Melanocyte of skin (primary cell): Measurements from ENCODE around the gene DPP7. TPM values are rescaled to one million over a fixed set of nuclear protein-coding genes. Genes with fewer than 3 reads are reported as not detected.

Experiments
- small RNA-seq, 2 donors: library from RNA; depleted of rRNA; stranded (forward); fragments of <200 nt; gene quantifications; one replicate each; pipeline ENCODE3, GENCODE V24; 2012
- total RNA-seq, 2 donors: library from RNA; depleted of rRNA; stranded (reverse); fragments of >200 nt; gene quantifications; 2 replicates each; pipeline ENCODE4 v1.2.3, GENCODE V29; 2012

Gene DPP7
- 100 to 1,000 TPM in 1 of 2 donors, 10 to 100 TPM in 1; 90.9 to 110 TPM for total RNA-seq

GRCh38 chr9:137114613-137115393, at the start of gene DPP7:
TSS of gene DPP7 (minus strand) at chr9:137114733. CDS start at chr9:137114713, 20 bp downstream.

GRCh38 chr9:137138722-137139467, 24.4 kb upstream of the DPP7 start, which contains the start of gene GRIN1:
TSS of gene GRIN1 (plus strand) at chr9:137139154. CDS start at chr9:137139487, 333 bp downstream.

GRCh38 chr9:137086531-137087408, 27.8 kb downstream of the DPP7 start, which contains the start of gene MAN1B1:
TSS of gene MAN1B1 (plus strand) at chr9:137086985. CDS start at chr9:137087000, 15 bp downstream.

GRCh38 chr9:137077010-137077747, 37.4 kb downstream of the DPP7 start, which contains the start of gene UAP1L1:
TSS of gene UAP1L1 (plus strand) at chr9:137077517. CDS start at chr9:137077533, 16 bp downstream.

DNA sequence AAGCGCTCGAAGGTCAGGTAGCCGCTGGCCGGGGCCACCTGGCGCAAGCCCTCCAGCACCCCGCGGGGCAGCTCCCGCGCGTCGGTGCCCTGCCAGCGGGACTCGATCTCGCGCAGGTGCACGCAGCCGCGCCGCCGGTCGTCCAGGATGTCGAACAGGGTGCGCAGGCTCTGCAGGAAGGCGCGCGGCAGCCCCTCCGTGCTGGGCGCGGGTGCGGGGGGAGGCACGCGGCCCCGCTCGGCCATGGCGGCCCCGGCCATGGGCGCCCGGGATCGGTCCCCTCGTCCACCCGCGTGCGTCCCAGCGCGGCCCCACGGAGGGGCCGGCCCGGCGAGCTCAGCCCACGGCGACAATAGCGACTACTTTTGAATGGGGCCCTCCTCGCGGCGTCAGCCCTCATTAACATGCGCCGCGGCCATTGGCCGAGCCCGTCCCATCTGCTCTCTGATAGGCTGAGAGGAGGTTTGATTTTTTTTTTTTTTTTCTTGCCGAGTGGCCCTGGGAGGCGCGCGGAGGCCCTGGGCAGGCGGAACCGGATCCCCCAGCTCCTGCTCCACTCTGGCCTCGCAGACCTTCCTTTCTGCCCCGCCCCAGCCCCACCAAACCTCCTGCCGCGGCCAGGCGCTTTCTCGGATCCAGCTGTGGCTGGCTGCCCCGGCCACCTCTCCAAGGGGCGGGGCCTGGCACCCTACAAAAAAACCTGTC, 44.2 kb downstream of the DPP7 start, which contains the start of gene SAPCD2:
Gene SAPCD2, minus strand, starts transcription at position 357 of the 705 bp plus-strand sequence. Its CDS starts 97 bp downstream, at position 260.

Small RNA genes within 50 kb of the gene (small RNA-seq; reads per million reads assigned to genes)
- gene RF00153: 0 reads per million in 2 donors

Other genes starting within 250 kb of the DPP7 start
- 100 to 1,000 TPM; 181 to 217 TPM for gene EDF1, start 248.4 kb downstream of the DPP7 start, total RNA-seq
- 10 to 100 TPM; 18.9 to 27.3 TPM for gene TRAF2, start 228.2 kb downstream of the DPP7 start, total RNA-seq
- gene FBXW5, start 170.0 kb downstream of the DPP7 start, total RNA-seq: 100 to 1,000 TPM; 140 to 142 TPM
- under 1 TPM in 1 of 2 donors, not detected in 1; under 0.01 TPM for gene C8G, start 169.5 kb downstream of the DPP7 start, total RNA-seq
- not detected for gene LCN12, start 162.5 kb downstream of the DPP7 start, total RNA-seq
- not detected for gene PTGDS, start 137.2 kb downstream of the DPP7 start, total RNA-seq
- gene LCNL1, start 131.7 kb downstream of the DPP7 start, total RNA-seq: not detected
- gene PAXX, start 122.3 kb downstream of the DPP7 start, total RNA-seq: 10 to 100 TPM; 15.1 to 20.6 TPM
- gene CLIC3, start 118.2 kb downstream of the DPP7 start, total RNA-seq: not detected
- 10 to 100 TPM in 1 of 2 donors, 1 to 10 TPM in 1; 6.0 to 15.5 TPM for gene ABCA2, start 86.5 kb downstream of the DPP7 start, total RNA-seq
- not detected for gene FUT7, start 82.6 kb downstream of the DPP7 start, total RNA-seq
- 1 to 10 TPM; 4.8 to 5.7 TPM for gene NPDC1, start 68.6 kb downstream of the DPP7 start, total RNA-seq
- not detected for gene ENTPD2, start 60.7 kb downstream of the DPP7 start, total RNA-seq
- 10 to 100 TPM in 1 of 2 donors, 1 to 10 TPM in 1; 5.5 to 12.0 TPM for gene SAPCD2, start 44.2 kb downstream of the DPP7 start, total RNA-seq
- 10 to 100 TPM; 27.0 to 34.4 TPM for gene UAP1L1, start 37.2 kb downstream of the DPP7 start, total RNA-seq
- 10 to 100 TPM; 44.3 to 55.7 TPM for gene MAN1B1, start 27.7 kb downstream of the DPP7 start, total RNA-seq
- gene GRIN1, start 24.4 kb upstream of the DPP7 start, total RNA-seq: not detected
- not detected for gene LRRC26, start 55.3 kb upstream of the DPP7 start, total RNA-seq
- not detected for gene TMEM210, start 57.3 kb upstream of the DPP7 start, total RNA-seq
- gene ANAPC2, start 73.8 kb upstream of the DPP7 start, total RNA-seq: 10 to 100 TPM; 20.6 to 25.6 TPM
- 100 to 1,000 TPM in 1 of 2 donors, 10 to 100 TPM in 1; 70.2 to 109 TPM for gene SSNA1, start 73.9 kb upstream of the DPP7 start, total RNA-seq
- gene TPRN, start 86.0 kb upstream of the DPP7 start, total RNA-seq: 10 to 100 TPM in 1 of 2 donors, 1 to 10 TPM in 1; 7.7 to 12.7 TPM
- 10 to 100 TPM; 34.1 to 43.6 TPM for gene TMEM203, start 90.9 kb upstream of the DPP7 start, total RNA-seq
- gene NDOR1, start 91.0 kb upstream of the DPP7 start, total RNA-seq: 10 to 100 TPM; 12.4 to 16.0 TPM
- gene RNF208, start 107.5 kb upstream of the DPP7 start, total RNA-seq: not detected
- under 1 TPM; 0.67 to 0.69 TPM for gene CYSRT1, start 110.4 kb upstream of the DPP7 start, total RNA-seq
- gene RNF224, start 112.8 kb upstream of the DPP7 start, total RNA-seq: under 1 TPM in 1 of 2 donors, not detected in 1; under 0.01 TPM
- not detected for gene SLC34A3, start 116.2 kb upstream of the DPP7 start, total RNA-seq
- gene TUBB4B, start 126.6 kb upstream of the DPP7 start, total RNA-seq: 100 to 1,000 TPM; 123 to 528 TPM
- not detected for gene STPG3, start 136.6 kb upstream of the DPP7 start, total RNA-seq
- 10 to 100 TPM; 42.3 to 56.9 TPM for gene NELFB, start 140.6 kb upstream of the DPP7 start, total RNA-seq
- gene TOR4A, start 163.0 kb upstream of the DPP7 start, total RNA-seq: 10 to 100 TPM in 1 of 2 donors, 1 to 10 TPM in 1; 1.7 to 11.3 TPM
- gene NRARP, start 187.5 kb upstream of the DPP7 start, total RNA-seq: under 1 TPM in 1 of 2 donors, not detected in 1; under 0.01 TPM